ENCODE measurements around the gene ZFP36L1.

DNA sequence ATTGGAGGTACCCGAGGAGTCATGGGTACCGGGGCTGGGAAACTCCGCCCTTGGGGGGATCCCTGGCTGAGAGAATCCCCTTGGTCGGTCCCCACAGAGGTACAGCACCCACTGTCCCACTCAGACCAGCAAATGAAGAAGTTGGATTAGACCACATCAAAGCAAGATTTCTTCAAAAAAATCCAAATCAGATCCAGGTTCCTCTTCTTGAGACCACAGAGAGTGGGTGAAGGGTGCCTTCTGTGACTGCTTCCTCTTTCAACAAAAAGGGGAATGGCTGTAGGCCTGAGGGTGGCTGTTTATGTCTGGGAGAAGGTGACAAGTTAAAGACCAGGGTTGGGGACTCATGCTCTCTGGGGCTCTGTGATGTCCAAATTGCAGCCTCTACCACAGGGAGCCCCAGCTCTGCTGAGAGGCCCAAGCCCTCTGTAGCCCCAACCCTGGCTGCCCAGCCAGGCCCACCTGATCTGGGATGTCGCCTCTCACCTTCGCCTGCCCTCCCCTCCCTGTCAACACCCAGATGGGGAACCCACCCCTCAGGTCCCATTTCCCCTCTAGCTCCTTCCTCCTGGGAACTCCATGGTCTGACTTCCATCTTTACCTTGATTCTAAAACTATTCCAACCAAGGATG lies 50.9 kb downstream of the ZFP36L1 start:
- TF ChIP-seq, protein P1, sequence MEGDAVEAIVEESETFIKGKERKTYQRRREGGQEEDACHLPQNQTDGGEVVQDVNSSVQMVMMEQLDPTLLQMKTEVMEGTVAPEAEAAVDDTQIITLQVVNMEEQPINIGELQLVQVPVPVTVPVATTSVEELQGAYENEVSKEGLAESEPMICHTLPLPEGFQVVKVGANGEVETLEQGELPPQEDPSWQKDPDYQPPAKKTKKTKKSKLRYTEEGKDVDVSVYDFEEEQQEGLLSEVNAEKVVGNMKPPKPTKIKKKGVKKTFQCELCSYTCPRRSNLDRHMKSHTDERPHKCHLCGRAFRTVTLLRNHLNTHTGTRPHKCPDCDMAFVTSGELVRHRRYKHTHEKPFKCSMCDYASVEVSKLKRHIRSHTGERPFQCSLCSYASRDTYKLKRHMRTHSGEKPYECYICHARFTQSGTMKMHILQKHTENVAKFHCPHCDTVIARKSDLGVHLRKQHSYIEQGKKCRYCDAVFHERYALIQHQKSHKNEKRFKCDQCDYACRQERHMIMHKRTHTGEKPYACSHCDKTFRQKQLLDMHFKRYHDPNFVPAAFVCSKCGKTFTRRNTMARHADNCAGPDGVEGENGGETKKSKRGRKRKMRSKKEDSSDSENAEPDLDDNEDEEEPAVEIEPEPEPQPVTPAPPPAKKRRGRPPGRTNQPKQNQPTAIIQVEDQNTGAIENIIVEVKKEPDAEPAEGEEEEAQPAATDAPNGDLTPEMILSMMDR (IDR thresholded peaks at IDR 0.05): no peak
- no peak for TF ChIP-seq POLR2A (IDR thresholded peaks at IDR 0.05)

Data from Peyer's patch (tissue), 4 donors.